HG03064 (cell line): ENCODE measurements around the gene CTSW.

ENCODE experiments used
- ATAC-seq: cut with Tn5 transposase; IDR thresholded peaks from one replicate; pipeline ENCODE4 v1.9.1; 2021; ENCODE audit warnings: low read depth; ENCODE audit not compliant: unreplicated experiment

CTSW gene

DNA sequence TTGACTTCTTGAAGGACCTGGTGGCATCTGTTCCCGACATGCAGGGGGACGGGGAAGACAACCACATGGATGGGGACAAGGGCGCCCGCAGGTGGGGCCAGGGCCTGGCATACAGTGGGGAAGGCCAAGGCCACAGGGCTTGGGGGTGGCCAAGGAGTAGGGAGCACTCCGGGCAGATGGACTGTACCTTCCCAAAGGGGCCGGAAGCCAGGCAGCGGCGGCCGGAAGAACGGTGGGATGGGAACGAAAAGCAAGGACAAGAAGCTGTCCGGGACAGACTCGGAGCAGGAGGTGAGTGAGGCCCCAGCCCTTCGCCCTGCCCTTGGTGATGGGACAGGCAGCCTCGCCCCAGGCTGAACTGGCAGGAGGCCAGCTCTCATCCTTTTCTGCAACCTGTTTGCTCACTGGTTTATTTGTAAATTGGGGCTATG is 40.8 kb downstream of the CTSW start:
- ATAC-seq: no peak

DNA sequence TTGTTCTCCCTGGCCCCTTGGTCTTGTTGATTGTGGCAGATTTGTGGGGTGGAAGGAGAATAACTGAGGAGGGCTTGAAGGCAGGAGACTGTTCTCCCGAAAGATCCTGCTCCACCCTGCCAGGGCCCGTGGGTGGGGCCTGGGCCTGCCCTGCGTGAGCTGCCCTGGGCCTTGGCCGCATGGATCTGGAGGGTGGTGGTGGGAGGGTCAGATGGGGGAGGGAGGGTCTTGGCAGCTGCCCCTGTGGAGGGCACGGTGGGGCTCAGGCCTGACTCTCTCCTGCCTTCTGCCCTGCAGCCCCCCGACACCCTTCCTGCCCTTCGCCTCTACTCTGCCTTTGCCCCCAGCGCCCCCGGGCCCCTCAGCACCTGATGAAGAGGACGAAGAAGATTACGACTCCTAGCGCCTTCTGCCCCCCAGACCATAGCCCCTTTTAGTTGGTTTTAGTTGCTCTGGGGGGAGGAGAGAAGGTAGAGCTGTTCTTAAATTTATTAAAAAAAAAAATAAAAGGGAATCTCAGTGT is 41.5 kb downstream of the CTSW start:
- no peak for ATAC-seq

GRCh38 chr11:65921876-65922275 is 42.2 kb downstream of the CTSW start:
- ATAC-seq: no peak

DNA sequence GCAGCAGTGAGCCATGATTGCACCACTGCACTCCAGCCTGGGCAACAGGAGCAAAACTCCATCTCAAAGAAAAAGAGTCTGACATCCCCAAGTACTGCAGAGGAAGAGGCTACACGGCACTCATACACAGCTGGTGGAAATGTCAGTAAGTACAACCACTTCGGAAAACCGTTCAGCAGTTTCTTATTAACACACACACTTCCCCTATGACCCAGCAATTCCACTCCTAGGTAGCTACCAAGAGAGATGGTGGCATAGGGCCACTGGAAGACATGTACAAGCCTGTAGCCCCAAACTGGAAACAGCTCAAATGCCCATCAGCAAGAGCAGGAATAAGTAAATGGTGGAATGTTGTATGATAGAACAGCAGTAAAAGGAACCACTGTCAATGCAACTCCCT is 42.9 kb downstream of the CTSW start:
- no peak for ATAC-seq

- ATAC-seq: no peak
Observed at GRCh38 chr11:65925397-65925796, 45.8 kb downstream of the CTSW start.

DNA sequence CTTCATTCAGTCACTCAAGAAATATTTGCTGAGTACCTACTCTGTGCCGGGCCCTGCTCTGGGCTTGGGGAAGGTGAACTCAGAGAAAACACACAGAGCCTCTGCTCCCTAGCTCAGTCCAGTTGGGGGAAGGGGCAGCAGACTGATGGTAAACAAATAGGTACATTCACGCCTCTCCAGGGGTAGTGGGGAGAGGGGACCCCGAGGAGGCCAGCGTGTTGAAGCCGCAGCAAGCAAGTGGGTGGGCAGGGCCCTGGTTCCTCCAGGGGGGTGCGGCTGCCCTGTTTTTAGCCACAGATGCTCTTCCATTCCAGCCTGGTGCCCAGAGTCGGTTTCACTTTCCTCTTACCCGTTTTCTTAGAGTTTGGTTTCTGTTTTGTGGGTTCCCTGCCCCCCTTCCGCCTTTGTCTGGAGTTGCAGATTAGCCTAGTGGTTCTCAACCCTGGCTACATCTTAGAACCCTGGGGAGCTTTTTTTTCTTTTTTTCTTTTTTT is 48.3 kb downstream of the CTSW start:
- no peak for ATAC-seq

GRCh38 chr11:65928667-65929066 is 49.0 kb downstream of the CTSW start:
- no peak for ATAC-seq

DNA sequence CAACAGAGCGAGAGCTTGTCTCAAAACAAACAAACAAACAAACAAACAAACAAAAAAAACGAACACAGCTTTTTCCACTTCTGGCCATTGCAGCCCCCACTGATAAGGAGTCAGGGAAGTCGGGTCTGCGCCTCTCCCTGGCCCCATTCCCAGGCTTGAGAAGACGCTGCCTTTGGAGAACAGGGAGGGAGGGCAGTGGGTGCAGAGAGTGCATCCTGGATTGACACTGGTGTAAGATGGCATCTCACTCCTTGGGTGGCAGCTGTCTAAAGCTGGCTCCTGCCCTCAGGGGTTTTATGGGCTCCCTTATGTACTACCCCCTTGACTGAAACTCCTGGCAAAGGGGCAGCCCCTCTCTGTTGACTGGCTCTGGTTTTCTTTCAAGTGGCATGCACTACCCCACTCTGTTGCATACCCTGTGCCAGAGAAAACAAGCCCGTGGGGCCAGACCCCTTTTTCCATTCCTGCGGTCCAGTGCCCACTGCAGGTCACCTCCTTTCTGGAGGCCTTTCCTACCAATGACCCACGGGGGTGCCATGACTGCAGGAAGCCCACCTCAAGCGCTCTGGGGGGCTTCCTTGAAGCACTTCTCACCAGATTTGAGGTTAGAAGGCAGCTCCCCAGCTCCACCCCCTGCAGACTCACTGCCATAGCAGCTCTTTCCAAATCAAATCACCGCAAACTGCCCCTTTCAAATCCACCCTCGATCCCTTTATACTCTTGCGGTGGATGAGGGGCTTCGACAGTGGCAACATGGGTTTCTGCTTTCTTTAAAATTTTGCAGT is 52.3 kb downstream of the CTSW start:
- no peak for ATAC-seq

DNA sequence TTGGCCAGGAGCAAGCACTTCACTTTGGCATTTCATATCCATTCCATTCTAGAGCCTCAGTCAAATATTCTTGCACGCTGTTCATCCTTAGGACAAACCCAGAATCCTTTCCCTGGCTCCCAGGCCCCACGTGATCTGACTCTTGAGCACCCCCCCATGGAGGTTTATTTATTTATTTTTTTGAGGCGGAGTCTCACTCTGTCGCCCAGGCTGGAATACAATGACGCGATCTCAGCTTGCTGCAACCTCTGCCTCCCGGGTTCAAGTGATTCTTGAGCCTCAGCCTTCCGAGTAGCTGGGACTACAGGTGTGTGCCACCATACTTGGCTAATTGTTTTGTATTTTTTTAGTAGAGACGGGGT is 52.9 kb downstream of the CTSW start:
- no peak for ATAC-seq
